Mammary epithelial cell (primary cell): ENCODE data around the gene MRPL16.

ENCODE experiments used
- EZH2 ChIP-seq: IDR thresholded peaks from 2 replicates; pipeline ENCODE4 v1.6.1; 2012; ENCODE audit warnings: low read length, inconsistent platforms, borderline replicate concordance
- TF ChIP-seq, protein P1 (sequence below), 2 donors: IDR thresholded peaks in 1 of 2; conservative IDR thresholded peaks in 1 of 2; 2 replicates each; pipeline ENCODE4 v1.5.1; 2011 to 2012; ENCODE audit warnings: inconsistent platforms in 2 of 2, low read length in 2 of 2, mild to moderate bottlenecking in 2 of 2, control low read depth in 1 of 2, low read depth in 1 of 2; ENCODE audit not compliant: insufficient read depth in 1 of 2; ENCODE audit errors: extremely low read depth in 1 of 2

- TF ChIP-seq, protein P1, sequence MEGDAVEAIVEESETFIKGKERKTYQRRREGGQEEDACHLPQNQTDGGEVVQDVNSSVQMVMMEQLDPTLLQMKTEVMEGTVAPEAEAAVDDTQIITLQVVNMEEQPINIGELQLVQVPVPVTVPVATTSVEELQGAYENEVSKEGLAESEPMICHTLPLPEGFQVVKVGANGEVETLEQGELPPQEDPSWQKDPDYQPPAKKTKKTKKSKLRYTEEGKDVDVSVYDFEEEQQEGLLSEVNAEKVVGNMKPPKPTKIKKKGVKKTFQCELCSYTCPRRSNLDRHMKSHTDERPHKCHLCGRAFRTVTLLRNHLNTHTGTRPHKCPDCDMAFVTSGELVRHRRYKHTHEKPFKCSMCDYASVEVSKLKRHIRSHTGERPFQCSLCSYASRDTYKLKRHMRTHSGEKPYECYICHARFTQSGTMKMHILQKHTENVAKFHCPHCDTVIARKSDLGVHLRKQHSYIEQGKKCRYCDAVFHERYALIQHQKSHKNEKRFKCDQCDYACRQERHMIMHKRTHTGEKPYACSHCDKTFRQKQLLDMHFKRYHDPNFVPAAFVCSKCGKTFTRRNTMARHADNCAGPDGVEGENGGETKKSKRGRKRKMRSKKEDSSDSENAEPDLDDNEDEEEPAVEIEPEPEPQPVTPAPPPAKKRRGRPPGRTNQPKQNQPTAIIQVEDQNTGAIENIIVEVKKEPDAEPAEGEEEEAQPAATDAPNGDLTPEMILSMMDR (conservative IDR thresholded peaks at IDR 0.05 in 1 of 2, IDR thresholded peaks at IDR 0.05 in 1 of 2; ENCODE audit: extremely low read depth in 1 of 2, insufficient read depth in 1 of 2, low read depth in 1 of 2, low read length in 2 of 2) = no peak
- no peak for TF ChIP-seq EZH2
These were observed 5.2 kb upstream of the MRPL16 start for GRCh38 chr11:59815754-59816153.
